ENCODE results near the gene FIBCD1.

The FIBCD1 gene

GRCh38 chr9:130981002-130981755 lies 42.1 kb upstream of the FIBCD1 start:
- DNase-seq (ENCODE audit: low spot score): no peak
- TF ChIP-seq CTCF (IDR thresholded peaks at IDR 0.05; ENCODE audit: extremely low read depth, insufficient read depth, missing control alignments): no peak
- in situ Hi-C loops (cut with MboI; ENCODE audit: low pct_unique_long_range_greater_than_20kb, low sequenced_read_pairs, unreplicated experiment): no loop called here

GRCh38 chr9:130980526-130980925 lies 41.5 kb upstream of the FIBCD1 start:
- TF ChIP-seq CTCF (IDR thresholded peaks at IDR 0.05; ENCODE audit: extremely low read depth, insufficient read depth, missing control alignments): no peak
- no peak for DNase-seq (ENCODE audit: low spot score)
- in situ Hi-C loops (cut with MboI; ENCODE audit: low pct_unique_long_range_greater_than_20kb, low sequenced_read_pairs, unreplicated experiment): no loop called here

GRCh38 chr9:130979591-130980385 lies 40.7 kb upstream of the FIBCD1 start:
- DNase-seq (ENCODE audit: low spot score): no peak
- TF ChIP-seq CTCF (IDR thresholded peaks at IDR 0.05; ENCODE audit: extremely low read depth, insufficient read depth, missing control alignments): no peak
- in situ Hi-C loops (cut with MboI; ENCODE audit: low pct_unique_long_range_greater_than_20kb, low sequenced_read_pairs, unreplicated experiment): no loop called here

- no peak for DNase-seq (ENCODE audit: low spot score)
- in situ Hi-C loops (cut with MboI; ENCODE audit: low pct_unique_long_range_greater_than_20kb, low sequenced_read_pairs, unreplicated experiment): no loop called here
- no peak for TF ChIP-seq CTCF (IDR thresholded peaks at IDR 0.05; ENCODE audit: extremely low read depth, insufficient read depth, missing control alignments)
These were observed 38.8 kb upstream of the FIBCD1 start for GRCh38 chr9:130977811-130978221.

GRCh38 chr9:130975932-130976841 lies 37.1 kb upstream of the FIBCD1 start:
- no peak for TF ChIP-seq CTCF (IDR thresholded peaks at IDR 0.05; ENCODE audit: extremely low read depth, insufficient read depth, missing control alignments)
- DNase-seq (ENCODE audit: low spot score): no peak
- in situ Hi-C loops (cut with MboI; ENCODE audit: low pct_unique_long_range_greater_than_20kb, low sequenced_read_pairs, unreplicated experiment): no loop called here

- no peak for DNase-seq (ENCODE audit: low spot score)
- in situ Hi-C loops (cut with MboI; ENCODE audit: low pct_unique_long_range_greater_than_20kb, low sequenced_read_pairs, unreplicated experiment): no loop called here
- TF ChIP-seq CTCF (IDR thresholded peaks at IDR 0.05; ENCODE audit: extremely low read depth, insufficient read depth, missing control alignments): no peak
These were observed 36.1 kb upstream of the FIBCD1 start for GRCh38 chr9:130975156-130975555.
